OCI-LY7 (cell line): ENCODE data around the gene NOP16.

Source experiments
- CTCF ChIP-seq: fragments of 200-600 bp; sonication (generic); conservative IDR thresholded peaks from 2 replicates; pipeline ENCODE4 v1.5.1; 2014; ENCODE audit warnings: mild to moderate bottlenecking, antibody characterized with exemption, low read length, moderate library complexity, mixed read lengths
- EZH2phosphoT487 ChIP-seq: fragments of 200-600 bp; sonication (generic); IDR thresholded peaks from 2 replicates; pipeline ENCODE4 v1.6.1; 2018; ENCODE audit warnings: low read depth, borderline replicate concordance, mild to moderate bottlenecking, mixed run types, antibody characterized with exemption, low read length, moderate library complexity, mixed read lengths

- TF ChIP-seq CTCF = no peak
- no peak for TF ChIP-seq EZH2phosphoT487
These were observed 19.3 kb upstream of the NOP16 start for GRCh38 chr5:176407456-176408251.
